ELF-1 (cell line): Measurements from ENCODE around the gene TNFAIP3.

Experiments used
- DNase-seq: peaks from one replicate; pipeline ENCODE4 v3.0.0-alpha.2; 2016; ENCODE audit warnings: low read depth, low spot score

Gene TNFAIP3

GRCh38 chr6:137901454-137901853 lies 34.4 kb downstream of the TNFAIP3 start:
- no peak for DNase-seq

- no peak for DNase-seq
These were observed 35.6 kb downstream of the TNFAIP3 start for GRCh38 chr6:137902699-137903098.

GRCh38 chr6:137903274-137903932 lies 36.3 kb downstream of the TNFAIP3 start:
- no peak for DNase-seq

- no peak for DNase-seq
These were observed 37.1 kb downstream of the TNFAIP3 start for GRCh38 chr6:137903933-137904821.

GRCh38 chr6:137904822-137905617 lies 38.0 kb downstream of the TNFAIP3 start:
- DNase-seq, result no peak

GRCh38 chr6:137906020-137906472 lies 39.0 kb downstream of the TNFAIP3 start:
- DNase-seq, result no peak

- no peak for DNase-seq
These were observed 40.1 kb downstream of the TNFAIP3 start for GRCh38 chr6:137907170-137907569.

GRCh38 chr6:137909533-137909932 lies 42.5 kb downstream of the TNFAIP3 start:
- DNase-seq, result no peak

GRCh38 chr6:137910424-137910834 lies 43.4 kb downstream of the TNFAIP3 start:
- DNase-seq, result no peak

- DNase-seq, result no peak
These were observed 43.9 kb downstream of the TNFAIP3 start for GRCh38 chr6:137910843-137911456.

GRCh38 chr6:137911675-137912191 lies 44.7 kb downstream of the TNFAIP3 start:
- DNase-seq, result no peak

GRCh38 chr6:137912813-137913212 lies 45.8 kb downstream of the TNFAIP3 start:
- DNase-seq, result no peak

GRCh38 chr6:137913434-137913833 lies 46.4 kb downstream of the TNFAIP3 start:
- no peak for DNase-seq

- no peak for DNase-seq
These were observed 47.0 kb downstream of the TNFAIP3 start for GRCh38 chr6:137913996-137914529.

GRCh38 chr6:137914530-137915193 lies 47.6 kb downstream of the TNFAIP3 start:
- DNase-seq, result no peak

GRCh38 chr6:137915790-137916189 lies 48.7 kb downstream of the TNFAIP3 start:
- no peak for DNase-seq

- DNase-seq, result no peak
These were observed 50.7 kb downstream of the TNFAIP3 start for GRCh38 chr6:137917551-137918325.

GRCh38 chr6:137919502-137919823 lies 52.4 kb downstream of the TNFAIP3 start:
- no peak for DNase-seq

- no peak for DNase-seq
These were observed 53.0 kb downstream of the TNFAIP3 start for GRCh38 chr6:137919837-137920730.
